GM21381 (cell line): ENCODE measurements around the gene CCDC12.

Experiments used
- ATAC-seq: cut with Tn5 transposase; IDR thresholded peaks from one replicate; pipeline ENCODE4 v1.9.1; 2021; ENCODE audit warnings: mild to moderate bottlenecking, moderate library complexity; ENCODE audit not compliant: unreplicated experiment

The CCDC12 gene

DNA sequence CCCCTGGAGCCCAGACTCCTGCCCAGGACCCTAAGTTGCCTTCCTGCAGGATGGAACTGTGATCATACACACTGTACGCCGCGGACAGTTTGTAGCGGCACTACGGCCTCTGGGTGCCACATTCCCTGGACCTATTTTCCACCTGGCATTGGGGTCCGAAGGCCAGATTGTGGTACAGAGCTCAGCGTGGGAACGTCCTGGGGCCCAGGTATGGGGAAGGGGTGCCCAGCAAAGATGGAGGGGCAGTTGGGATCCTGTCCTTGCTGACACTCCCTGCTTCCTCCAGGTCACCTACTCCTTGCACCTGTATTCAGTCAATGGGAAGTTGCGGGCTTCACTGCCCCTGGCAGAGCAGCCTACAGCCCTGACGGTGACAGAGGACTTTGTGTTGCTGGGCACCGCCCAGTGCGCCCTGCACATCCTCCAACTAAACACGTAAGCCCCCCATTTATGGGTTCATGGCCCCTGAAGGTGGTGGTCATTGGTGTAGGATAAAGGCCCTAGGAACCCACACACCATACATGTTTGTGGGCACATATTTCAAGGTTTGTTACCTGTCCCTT lies 31.8 kb upstream of the CCDC12 start:
- no peak for ATAC-seq

GRCh38 chr3:47007482-47008233 lies 31.1 kb upstream of the CCDC12 start:
- ATAC-seq: no peak

DNA sequence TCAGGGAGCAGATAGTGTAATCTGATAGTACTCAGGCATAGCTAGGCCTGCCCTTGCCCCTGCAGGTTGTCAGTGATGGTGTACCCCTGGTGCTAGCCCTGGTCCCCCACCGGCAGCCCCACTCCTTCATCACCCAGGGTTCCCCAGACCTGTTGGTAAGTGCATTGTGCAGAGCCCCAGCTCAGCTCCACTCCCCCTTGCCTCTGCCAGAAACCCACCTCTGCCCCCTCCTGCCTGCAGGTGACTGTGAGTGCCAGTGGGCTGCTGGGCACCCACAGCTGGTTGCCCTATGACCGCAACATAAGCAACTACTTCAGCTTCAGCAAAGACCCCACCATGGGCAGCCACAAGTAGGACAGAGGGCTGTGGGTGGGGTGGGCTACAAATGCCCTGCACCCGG lies 30.5 kb upstream of the CCDC12 start:
- no peak for ATAC-seq

DNA sequence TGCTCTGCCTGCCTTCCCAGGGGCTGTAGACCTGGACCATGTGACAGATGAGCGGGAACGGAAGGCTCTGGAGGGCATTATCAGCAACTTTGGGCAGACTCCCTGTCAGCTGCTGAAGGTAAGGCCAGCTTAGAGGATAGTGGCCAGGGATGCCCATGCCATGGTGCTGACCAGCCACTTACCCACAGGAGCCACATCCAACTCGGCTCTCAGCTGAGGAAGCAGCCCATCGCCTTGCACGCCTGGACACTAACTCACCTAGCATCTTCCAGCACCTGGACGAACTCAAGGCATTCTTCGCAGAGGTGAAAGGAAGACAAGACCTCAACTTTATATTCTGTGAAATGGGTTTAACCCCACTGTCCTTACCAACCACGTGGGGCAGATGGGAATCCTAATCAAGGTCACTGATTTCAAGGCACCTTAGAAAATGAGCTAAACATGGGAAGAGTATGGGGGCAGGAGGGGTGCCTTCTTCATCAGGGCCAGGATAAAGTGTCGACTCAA lies 29.7 kb upstream of the CCDC12 start:
- no peak for ATAC-seq

DNA sequence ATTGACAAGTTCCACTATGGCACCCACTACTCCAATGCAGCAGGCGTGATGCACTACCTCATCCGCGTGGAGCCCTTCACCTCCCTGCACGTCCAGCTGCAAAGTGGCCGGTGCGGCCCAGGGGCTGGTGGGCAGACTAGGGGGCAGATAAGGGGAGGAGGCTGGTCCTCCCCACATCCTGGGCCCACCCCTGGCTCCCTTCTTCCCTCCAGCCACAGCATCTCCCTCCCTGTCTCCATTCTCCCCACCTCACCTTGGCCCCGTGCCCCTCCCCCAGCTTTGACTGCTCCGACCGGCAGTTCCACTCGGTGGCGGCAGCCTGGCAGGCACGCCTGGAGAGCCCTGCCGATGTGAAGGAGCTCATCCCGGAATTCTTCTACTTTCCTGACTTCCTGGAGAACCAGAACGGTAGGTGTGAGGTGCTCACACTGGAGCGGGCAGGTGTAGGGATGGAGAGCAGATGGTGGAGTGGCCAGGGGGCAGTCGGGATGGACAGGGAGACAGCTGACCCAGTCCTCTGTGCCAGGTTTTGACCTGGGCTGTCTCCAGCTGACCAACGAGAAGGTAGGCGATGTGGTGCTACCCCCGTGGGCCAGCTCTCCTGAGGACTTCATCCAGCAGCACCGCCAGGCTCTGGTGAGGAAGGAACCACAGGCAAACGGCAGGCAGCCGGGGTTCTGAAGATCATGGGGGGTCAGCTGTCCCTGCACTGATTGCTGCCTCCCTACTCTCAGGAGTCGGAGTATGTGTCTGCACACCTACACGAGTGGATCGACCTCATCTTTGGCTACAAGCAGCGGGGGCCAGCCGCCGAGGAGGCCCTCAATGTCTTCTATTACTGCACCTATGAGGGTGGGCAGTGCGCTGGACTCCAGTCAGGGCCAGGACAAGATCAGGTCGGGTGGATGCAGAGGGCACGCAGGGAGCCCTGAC lies 28.9 kb upstream of the CCDC12 start:
- ATAC-seq: no peak

GRCh38 chr3:47004369-47005211 lies 28.0 kb upstream of the CCDC12 start:
- no peak for ATAC-seq

- no peak for ATAC-seq
Measured at GRCh38 chr3:47003461-47004368, 27.2 kb upstream of the CCDC12 start.

DNA sequence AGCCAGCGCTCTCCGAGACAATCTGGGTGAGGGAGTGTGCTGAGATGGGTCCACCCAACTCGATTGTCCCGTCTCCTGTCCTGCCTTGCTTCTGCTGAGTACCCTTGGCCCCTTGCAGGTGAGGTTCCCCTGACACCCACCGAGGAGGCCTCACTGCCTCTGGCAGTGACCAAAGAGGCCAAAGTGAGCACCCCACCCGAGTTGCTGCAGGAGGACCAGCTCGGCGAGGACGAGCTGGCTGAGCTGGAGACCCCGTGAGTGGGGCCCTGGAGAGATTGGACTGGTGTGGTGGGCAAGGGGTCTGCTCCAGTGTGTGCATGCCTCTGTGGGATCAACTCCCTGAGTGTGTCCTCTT lies 26.5 kb upstream of the CCDC12 start:
- ATAC-seq: no peak

DNA sequence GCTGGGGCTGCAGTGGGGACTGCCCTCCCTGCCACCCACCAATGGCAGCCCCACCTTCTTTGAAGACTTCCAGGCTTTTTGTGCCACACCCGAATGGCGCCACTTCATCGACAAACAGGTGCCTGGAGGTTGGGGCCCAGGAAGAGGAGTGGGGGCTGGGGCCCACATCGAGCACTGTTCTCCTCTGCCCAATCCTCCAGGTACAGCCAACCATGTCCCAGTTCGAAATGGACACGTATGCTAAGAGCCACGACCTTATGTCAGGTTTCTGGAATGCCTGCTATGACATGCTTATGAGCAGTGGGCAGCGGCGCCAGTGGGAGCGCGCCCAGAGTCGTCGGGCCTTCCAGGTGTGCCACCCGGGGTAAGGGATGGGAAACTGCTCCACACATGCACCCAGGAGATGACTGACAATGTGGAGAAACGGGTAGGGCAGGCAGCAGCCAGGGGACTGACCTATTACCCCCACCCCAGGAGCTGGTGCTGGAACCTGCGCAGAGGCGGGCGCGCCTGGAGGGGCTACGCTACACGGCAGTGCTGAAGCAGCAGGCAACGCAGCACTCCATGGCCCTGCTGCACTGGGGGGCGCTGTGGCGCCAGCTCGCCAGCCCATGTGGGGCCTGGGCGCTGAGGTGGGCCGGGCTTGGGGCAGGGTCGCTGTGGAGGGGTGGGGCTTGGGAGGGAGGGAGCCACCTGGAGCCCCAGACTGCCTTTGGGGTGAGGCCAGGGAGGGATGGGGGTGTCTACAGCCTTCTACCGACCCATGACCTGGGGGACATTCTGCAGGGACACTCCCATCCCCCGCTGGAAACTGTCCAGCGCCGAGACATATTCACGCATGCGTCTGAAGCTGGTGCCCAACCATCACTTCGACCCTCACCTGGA lies 25.9 kb upstream of the CCDC12 start:
- no peak for ATAC-seq

- no peak for ATAC-seq
Measured at GRCh38 chr3:47001731-47002170, 25.2 kb upstream of the CCDC12 start.

DNA sequence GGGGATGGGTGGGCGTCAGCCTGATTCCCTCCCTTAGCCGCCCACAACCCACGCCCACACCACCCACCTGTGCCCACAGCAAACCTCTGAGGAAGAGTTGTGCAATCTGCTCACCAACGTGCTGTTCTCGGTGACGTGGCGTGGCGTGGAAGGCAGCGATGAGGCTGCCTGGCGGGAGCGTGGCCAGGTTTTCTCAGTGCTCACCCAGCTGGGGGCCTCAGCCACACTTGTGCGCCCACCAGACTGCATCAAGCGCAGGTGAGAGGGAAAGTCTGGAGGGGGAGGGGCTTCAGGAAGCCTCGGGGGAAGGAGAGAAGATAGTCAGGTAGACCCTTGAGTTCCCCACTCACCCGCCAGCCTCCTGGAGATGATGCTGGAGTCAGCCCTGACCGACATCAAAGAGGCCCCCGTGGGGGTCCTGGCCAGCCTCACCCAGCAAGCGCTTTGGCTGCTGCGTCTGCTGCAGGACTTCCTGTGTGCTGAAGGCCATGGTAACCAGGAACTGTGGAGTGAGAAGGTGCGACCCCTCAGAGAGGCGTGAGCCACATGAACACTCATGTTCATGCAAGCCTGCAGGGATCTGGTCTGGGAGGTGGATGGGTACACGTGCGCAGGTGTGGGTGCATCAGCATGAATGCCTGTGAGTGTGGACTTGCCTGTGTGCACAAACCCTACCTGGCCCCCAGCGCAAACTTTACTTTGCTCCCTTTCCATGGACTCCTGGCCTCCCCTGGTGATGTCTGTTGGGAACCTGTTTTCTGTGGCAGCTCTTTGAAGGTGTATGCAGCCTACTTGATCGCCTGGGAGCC lies 24.6 kb upstream of the CCDC12 start:
- no peak for ATAC-seq

DNA sequence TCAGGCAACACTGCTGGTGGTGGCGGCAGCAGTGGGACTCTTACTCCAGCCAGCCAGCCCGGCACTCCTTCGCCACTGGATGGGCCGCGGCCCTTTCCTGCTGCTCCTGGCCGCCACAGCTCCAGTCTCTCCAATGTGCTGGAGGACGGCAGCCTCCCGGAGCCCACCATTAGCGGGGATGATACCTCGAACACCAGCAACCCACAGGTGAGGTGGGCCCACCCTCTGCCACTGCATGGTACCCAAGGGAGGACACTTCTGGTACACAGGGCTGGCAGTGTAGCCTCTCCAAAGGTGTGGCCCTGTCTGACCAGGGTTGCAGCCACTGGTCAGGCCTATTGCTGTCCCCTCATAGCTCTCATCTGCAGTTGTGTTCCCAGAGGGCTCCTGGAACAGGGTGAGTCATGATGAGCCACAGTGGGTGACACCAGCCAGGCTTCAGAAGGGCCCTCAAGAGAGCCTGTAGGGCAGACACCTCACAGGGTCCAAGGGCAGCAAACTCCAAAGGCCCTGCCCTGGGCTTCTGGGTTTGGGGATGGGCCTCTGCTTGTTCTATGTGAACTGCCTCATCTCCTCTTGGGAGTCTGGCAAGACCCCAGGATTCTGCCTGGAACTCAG lies 23.8 kb upstream of the CCDC12 start:
- ATAC-seq: no peak

DNA sequence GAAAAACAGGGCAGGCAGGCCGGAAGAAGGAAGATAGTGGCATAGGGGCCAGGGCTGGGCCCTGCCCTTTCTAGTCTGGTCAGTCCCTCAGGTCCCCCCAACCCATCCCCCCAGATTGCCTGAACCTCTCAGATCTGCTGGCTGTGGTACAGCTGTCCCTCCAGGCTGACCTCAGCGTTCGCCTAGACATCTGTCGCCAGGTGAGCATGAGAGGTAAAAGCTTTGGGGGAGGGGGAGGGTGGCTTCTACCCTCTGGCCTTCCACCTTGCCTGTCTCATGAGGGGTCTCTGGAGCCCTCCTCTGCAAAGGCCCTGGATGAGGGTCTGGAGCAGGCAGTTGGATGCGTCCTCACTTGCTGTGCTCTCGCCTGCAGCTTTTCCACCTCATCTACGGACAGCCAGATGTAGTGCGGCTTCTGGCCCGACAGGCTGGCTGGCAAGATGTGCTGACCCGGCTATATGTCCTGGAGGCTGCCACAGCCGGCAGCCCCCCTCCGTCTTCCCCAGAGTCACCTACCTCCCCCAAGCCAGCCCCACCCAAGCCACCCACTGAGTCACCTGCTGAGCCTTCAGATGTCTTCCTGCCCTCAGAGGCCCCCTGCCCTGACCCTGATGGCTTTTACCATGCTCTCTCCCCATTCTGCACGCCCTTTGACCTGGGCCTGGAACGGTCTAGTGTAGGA lies 23.1 kb upstream of the CCDC12 start:
- no peak for ATAC-seq

- no peak for ATAC-seq
Measured at GRCh38 chr3:46998852-46999515, 22.4 kb upstream of the CCDC12 start.

DNA sequence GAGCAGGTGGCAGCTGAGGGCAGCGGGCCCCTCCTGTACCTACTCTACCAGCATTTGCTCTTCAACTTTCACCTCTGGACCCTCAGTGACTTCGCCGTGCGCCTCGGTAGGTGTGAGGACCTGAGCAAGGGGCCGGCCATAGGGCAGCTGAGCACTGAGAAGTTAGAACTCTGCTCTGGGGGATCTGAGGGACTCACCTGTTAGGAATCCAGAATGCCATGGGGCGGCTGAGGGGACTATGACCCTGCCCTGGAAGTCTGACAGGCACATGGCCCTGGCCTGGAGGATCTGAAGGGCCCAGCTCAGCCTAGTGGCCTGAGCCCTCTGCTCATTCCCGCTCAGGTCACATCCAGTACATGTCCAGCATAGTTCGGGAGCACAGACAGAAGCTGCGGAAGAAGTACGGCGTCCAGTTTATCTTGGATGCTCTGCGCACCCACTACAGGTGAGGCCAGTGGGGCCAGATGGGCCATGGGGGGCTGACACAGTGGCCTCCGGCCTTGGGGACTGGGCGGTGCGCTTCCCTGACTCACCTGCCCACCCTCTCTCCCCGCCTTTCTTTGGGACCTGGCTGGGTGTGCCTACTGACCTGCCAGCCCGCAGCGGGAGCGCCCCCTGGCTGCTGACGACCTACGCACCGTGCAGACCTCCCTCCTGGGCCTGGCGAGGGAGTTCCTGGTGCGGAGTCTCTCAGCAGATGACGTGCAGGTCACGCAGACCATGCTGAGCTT lies 21.7 kb upstream of the CCDC12 start:
- no peak for ATAC-seq
